ENCODE data around the gene LRRK1.

DNA sequence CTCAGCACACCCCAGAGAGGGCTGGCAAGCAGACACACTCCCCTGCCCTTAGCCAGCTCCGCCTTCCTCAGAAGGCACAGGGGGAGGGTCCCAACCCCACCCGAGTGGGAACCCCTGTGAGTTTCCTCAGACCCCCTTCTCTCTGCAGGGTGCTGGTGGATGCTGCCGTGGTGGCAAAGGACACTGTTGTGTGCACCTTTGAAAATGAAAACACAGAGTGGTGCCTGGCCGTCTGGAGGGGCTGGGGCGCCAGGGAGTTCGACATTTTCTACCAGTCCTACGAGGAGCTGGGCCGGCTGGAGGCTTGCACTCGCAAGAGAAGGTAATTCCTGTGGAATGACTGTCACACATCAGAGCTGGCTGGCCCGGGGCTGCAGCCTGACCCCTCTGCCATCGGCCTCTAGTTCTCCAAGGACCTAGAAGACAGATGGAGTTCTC is 149.4 kb downstream of the LRRK1 start:
- TF ChIP-seq EZH2phosphoT487 (IDR thresholded peaks at IDR 0.05; ENCODE audit: insufficient read depth, low read depth) = no peak
- TF ChIP-seq EZH2 (IDR thresholded peaks at IDR 0.05; ENCODE audit: insufficient read depth, poor library complexity, severe bottlenecking) = no peak
